ENCODE measurements around the gene CST6.

The CST6 gene

GRCh38 chr11:66036334-66036710 lies 24.5 kb downstream of the CST6 start:
- Mint-ChIP-seq H3K27me3 (peaks cover 64% of the 10 kb centered on the region), H3K9me3 (no peaks in the 10 kb centered on the region), H3K36me3 (no peaks in the 10 kb centered on the region), H3K27ac (no peak overlapping the region), H3K4me3 (no peak overlapping the region), H3K4me1 (no peaks in the 10 kb centered on the region)
- CTCF ChIA-PET: interaction anchor here (1.0 to 2.3 kb wide), 4 partner anchors 8 to 14 kb away, joined by 4 to 8 read pairs (median 5); no protein-coding TSS in a partner anchor
- no peak for DNase-seq

GRCh38 chr11:66037327-66037726 lies 25.5 kb downstream of the CST6 start:
- CTCF ChIA-PET: interaction anchor here (2.3 kb wide), 1 partner anchor 15 kb away, joined by 8 read pairs; no protein-coding TSS in a partner anchor
- Mint-ChIP-seq H3K4me1 (no peaks in the 10 kb centered on the region), H3K36me3 (no peaks in the 10 kb centered on the region), H3K27ac (no peak overlapping the region), H3K9me3 (no peaks in the 10 kb centered on the region), H3K4me3 (no peak overlapping the region), H3K27me3 (peaks cover 67% of the 10 kb centered on the region)
- DNase-seq: no peak

- peaks cover 67% of the 10 kb centered on the region for H3K27me3 Mint-ChIP-seq
- H3K36me3 Mint-ChIP-seq: no peaks in the 10 kb centered on the region
- CTCF ChIA-PET: interaction anchor here (1.4 to 1.5 kb wide), 2 partner anchors 13 to 18 kb away, joined by 3 to 5 read pairs; partner anchors contain the start of gene CATSPER1
- no peaks in the 10 kb centered on the region for H3K9me3 Mint-ChIP-seq
- H3K27ac Mint-ChIP-seq: no peak overlapping the region
- H3K4me3 Mint-ChIP-seq: no peak overlapping the region
- peaks cover 4% of the 10 kb centered on the region for H3K4me1 Mint-ChIP-seq
- DNase-seq: no peak
These were observed 28.0 kb downstream of the CST6 start for GRCh38 chr11:66039765-66040164.

- CTCF ChIA-PET: interaction anchor here (4.0 kb wide), 1 partner anchor 19 kb away, joined by 32 read pairs; no protein-coding TSS in a partner anchor
- DNase-seq: no peak
- H3K27ac Mint-ChIP-seq: no peak overlapping the region
- H3K9me3 Mint-ChIP-seq: no peaks in the 10 kb centered on the region
- H3K36me3 Mint-ChIP-seq: no peaks in the 10 kb centered on the region
- no peak overlapping the region for H3K4me3 Mint-ChIP-seq
- H3K27me3 Mint-ChIP-seq: peaks cover 70% of the 10 kb centered on the region
- H3K4me1 Mint-ChIP-seq: peaks cover 11% of the 10 kb centered on the region
These were observed 30.6 kb downstream of the CST6 start for GRCh38 chr11:66042227-66042995.

GRCh38 chr11:66042996-66043906 lies 31.4 kb downstream of the CST6 start:
- H3K9me3 Mint-ChIP-seq: no peaks in the 10 kb centered on the region
- no peak overlapping the region for H3K27ac Mint-ChIP-seq
- H3K4me3 Mint-ChIP-seq: no peak overlapping the region
- peaks cover 74% of the 10 kb centered on the region for H3K27me3 Mint-ChIP-seq
- no peaks in the 10 kb centered on the region for H3K36me3 Mint-ChIP-seq
- DNase-seq: no peak
- CTCF ChIA-PET: interaction anchor here (0.8 to 4.0 kb wide), 6 partner anchors 8 to 92 kb away, joined by 3 to 32 read pairs (median 4); no protein-coding TSS in a partner anchor
- peaks cover 11% of the 10 kb centered on the region for H3K4me1 Mint-ChIP-seq

GRCh38 chr11:66044757-66045156 lies 32.9 kb downstream of the CST6 start:
- H3K36me3 Mint-ChIP-seq: no peaks in the 10 kb centered on the region

GRCh38 chr11:66045177-66045639 lies 33.4 kb downstream of the CST6 start:
- peak; percentile 89 for DNase-seq
- Mint-ChIP-seq H3K4me3 (no peak overlapping the region), H3K27me3 (peaks cover 70% of the 10 kb centered on the region), H3K4me1 (peaks cover 25% of the 10 kb centered on the region), H3K9me3 (no peaks in the 10 kb centered on the region), H3K36me3 (no peaks in the 10 kb centered on the region), H3K27ac (peak overlapping the region; percentile 30)
- CTCF ChIA-PET: interaction anchor here (0.6 to 4.0 kb wide), 38 partner anchors 8 to 341 kb away, joined by 3 to 32 read pairs (median 4); partner anchors contain the start of genes BANF1, CATSPER1, CCDC85B and KAT5

More at GRCh38 chr11:66044757-66045156, 32.9 kb downstream of the CST6 start:
- CTCF ChIA-PET: interaction anchor here (0.6 to 4.0 kb wide), 40 partner anchors 9 to 340 kb away, joined by 3 to 32 read pairs (median 4); partner anchors contain the start of genes BANF1, CATSPER1, KAT5 and RNASEH2C
- peaks cover 73% of the 10 kb centered on the region for H3K27me3 Mint-ChIP-seq
- peaks cover 20% of the 10 kb centered on the region for H3K4me1 Mint-ChIP-seq
- no peak overlapping the region for H3K4me3 Mint-ChIP-seq
- H3K27ac Mint-ChIP-seq: peak overlapping the region; percentile 30
- no peak for DNase-seq
- no peaks in the 10 kb centered on the region for H3K9me3 Mint-ChIP-seq

GRCh38 chr11:66046901-66047300 lies 35.1 kb downstream of the CST6 start:
- Mint-ChIP-seq H3K36me3 (no peaks in the 10 kb centered on the region), H3K4me1 (peaks cover 36% of the 10 kb centered on the region), H3K9me3 (no peaks in the 10 kb centered on the region), H3K27ac (no peak overlapping the region), H3K27me3 (peaks cover 59% of the 10 kb centered on the region), H3K4me3 (no peak overlapping the region)
- no peak for DNase-seq
- CTCF ChIA-PET: interaction anchor here (1.1 to 3.8 kb wide), 4 partner anchors 11 to 88 kb away, joined by 4 to 28 read pairs (median 4); no protein-coding TSS in a partner anchor

- Mint-ChIP-seq H3K27ac (no peak overlapping the region), H3K4me1 (peaks cover 42% of the 10 kb centered on the region), H3K9me3 (no peaks in the 10 kb centered on the region), H3K27me3 (peaks cover 55% of the 10 kb centered on the region), H3K36me3 (peaks cover 5% of the 10 kb centered on the region), H3K4me3 (no peak overlapping the region)
- no peak for DNase-seq
- CTCF ChIA-PET: interaction anchor here (0.5 to 1.9 kb wide), 4 partner anchors 14 to 146 kb away, joined by 3 to 4 read pairs (median 4); no protein-coding TSS in a partner anchor
These were observed 35.9 kb downstream of the CST6 start for GRCh38 chr11:66047541-66048365.

GRCh38 chr11:66048547-66049323 lies 36.9 kb downstream of the CST6 start, which contains the start of gene GAL3ST3:
TSS of gene GAL3ST3 (minus strand) at chr11:66049161. CDS start at chr11:66045415, 3,746 bp downstream.
- Mint-ChIP-seq H3K4me3 (no peak within 1 kb of the TSS), H3K27ac (peak within 1 kb of the TSS; percentile 9)

GRCh38 chr11:66050581-66051231 lies 38.9 kb downstream of the CST6 start:
- peak overlapping the region; percentile 93 for H3K4me3 Mint-ChIP-seq
- peak overlapping the region; percentile 79 for H3K27ac Mint-ChIP-seq
- peaks cover 48% of the 10 kb centered on the region for H3K4me1 Mint-ChIP-seq
- CTCF ChIA-PET: interaction anchor here (1.1 to 5.9 kb wide), 2 partner anchors 18 to 85 kb away, joined by 3 to 48 read pairs; partner anchors contain the start of gene PACS1
- H3K36me3 Mint-ChIP-seq: peaks cover 26% of the 10 kb centered on the region
- no peak for DNase-seq
- no peaks in the 10 kb centered on the region for H3K9me3 Mint-ChIP-seq
- peaks cover 38% of the 10 kb centered on the region for H3K27me3 Mint-ChIP-seq

More at GRCh38 chr11:66048547-66049323, 36.9 kb downstream of the CST6 start, which contains the start of gene GAL3ST3:
- peak; percentile 35 for DNase-seq
- H3K4me1 Mint-ChIP-seq: peaks cover 51% of the 10 kb centered on the region
- CTCF ChIA-PET: no interaction called here
- H3K27me3 Mint-ChIP-seq: peaks cover 51% of the 10 kb centered on the region
- H3K9me3 Mint-ChIP-seq: no peaks in the 10 kb centered on the region
- H3K36me3 Mint-ChIP-seq: peaks cover 15% of the 10 kb centered on the region

GRCh38 chr11:66051371-66051765 lies 39.6 kb downstream of the CST6 start:
- H3K36me3 Mint-ChIP-seq: peaks cover 28% of the 10 kb centered on the region
- H3K4me1 Mint-ChIP-seq: peaks cover 48% of the 10 kb centered on the region
- peak overlapping the region; percentile 79 for H3K27ac Mint-ChIP-seq
- DNase-seq: no peak
- CTCF ChIA-PET: interaction anchor here (1.1 to 5.9 kb wide), 2 partner anchors 17 to 84 kb away, joined by 3 to 48 read pairs; partner anchors contain the start of gene PACS1
- H3K9me3 Mint-ChIP-seq: no peaks in the 10 kb centered on the region
- H3K4me3 Mint-ChIP-seq: peak overlapping the region; percentile 93
- H3K27me3 Mint-ChIP-seq: peaks cover 33% of the 10 kb centered on the region

Measured in activated naive CD4-positive, alpha-beta T cell treated with anti-CD3 and anti-CD28 coated beads, Interleukin-2, amount 10 ng/mL, durations not matched to agents 7 days and 5 days (primary cell).